GM19238 (cell line): ENCODE measurements around the gene OR7D2.
"Not testable (repeated sequence)": the region's sequence is repeated elsewhere in the genome, so short reads cannot be mapped to it uniquely, and the experiment has no call there.

Source experiments
- DNase-seq: peaks from one replicate; pipeline ENCODE4 v3.0.0; 2011; ENCODE audit warnings: low spot score; ENCODE audit not compliant: insufficient read length

OR7D2 gene

GRCh38 chr19:9178901-9179300 lies at the start of gene OR7D2:
Gene OR7D2, plus strand, starts transcription at chr19:9178979. Its CDS starts 6,803 bp downstream, at chr19:9185782.
- DNase-seq: no peak

DNA sequence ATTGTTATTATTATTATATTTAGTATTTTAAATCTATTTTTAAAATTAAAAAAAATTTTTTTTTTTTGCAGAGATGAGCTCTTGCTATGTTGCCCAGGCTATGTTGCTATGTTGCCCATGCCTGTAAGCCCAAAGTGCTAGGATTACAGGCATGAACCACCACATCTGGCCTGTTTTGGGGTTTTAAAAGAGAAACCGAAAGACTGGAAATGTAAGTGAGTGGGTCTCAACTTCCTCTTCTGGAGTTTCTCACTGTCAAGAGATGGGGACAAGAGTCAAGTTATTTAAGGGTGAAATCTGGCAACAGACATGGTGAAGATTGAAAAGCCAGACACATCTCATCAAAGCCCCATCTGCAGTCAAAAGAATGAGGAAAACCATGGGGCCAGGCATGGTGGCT lies 47.8 kb upstream of the OR7D2 start:
- DNase-seq: no peak

DNA sequence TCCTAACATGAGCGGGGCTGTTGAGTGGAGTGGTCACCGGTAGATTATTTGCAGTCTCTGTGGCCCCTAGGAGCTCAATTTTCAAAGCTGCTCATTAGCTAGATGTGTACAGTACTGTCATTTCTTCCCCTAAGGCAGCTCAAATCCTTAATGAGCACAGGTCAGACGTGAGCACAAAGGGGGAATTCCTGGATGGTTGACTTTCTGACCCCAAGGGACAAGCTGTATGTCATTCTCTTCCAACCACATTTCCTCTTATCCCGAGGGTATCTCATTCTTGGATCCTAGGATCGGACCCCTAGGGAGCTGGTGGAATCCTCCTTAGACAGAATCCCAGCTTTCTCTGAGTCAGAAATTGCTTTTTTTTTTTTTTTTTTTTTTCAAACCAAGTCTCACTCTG lies 46.4 kb upstream of the OR7D2 start:
- no peak for DNase-seq

DNA sequence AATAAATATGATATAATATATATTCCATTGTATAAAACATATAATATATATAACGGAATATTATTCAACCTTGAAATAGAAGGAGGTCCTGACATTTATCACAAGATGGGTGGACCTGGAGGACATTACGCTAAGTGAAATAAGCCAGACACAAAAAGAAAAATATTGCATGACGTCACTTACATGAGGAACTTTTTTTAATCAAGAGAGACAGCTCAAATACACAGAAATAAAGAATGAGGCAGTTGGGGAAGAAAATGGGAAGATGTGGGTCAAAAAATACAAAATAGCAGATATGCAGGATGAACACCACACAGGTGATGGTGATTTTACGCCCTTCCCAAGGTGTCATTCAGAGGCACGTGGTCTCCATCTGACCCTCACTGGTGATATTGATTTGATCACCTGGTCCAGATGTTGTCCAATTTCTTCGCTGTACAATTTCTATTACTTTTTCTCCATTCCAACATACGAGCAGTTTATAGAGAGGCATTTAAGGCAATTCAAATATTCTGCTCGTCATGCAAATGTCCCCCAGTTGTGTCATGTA lies 39.1 kb upstream of the OR7D2 start:
- no peak for DNase-seq

- peak; percentile 78 for DNase-seq
Measured at GRCh38 chr19:9140159-9140874, 38.5 kb upstream of the OR7D2 start, which contains the start of gene ZNF317. Gene ZNF317, plus strand, starts transcription at chr19:9140397. Its CDS starts 15,620 bp downstream, at chr19:9156017.

- no peak for DNase-seq
Measured at GRCh38 chr19:9144920-9145319, 33.9 kb upstream of the OR7D2 start.

DNA sequence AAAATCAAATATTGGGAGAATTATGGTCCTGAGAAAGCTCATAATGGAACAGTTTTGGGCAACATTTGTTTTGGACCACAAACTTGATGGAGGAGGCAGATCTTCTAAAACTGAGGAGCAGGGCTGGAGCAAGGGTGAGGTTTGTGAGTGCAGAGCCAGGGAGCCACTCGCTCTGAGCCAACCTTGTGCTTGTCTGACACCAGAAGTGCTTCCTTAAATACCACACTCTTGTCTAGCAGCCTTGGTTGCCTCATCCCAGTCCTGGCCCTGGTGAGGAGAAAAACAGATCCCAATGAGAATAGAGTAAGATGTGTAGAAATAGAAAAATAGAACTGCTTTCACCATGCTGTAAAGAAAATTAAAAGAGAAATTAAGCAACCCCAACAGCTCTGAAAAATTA lies 31.9 kb upstream of the OR7D2 start:
- no peak for DNase-seq

DNA sequence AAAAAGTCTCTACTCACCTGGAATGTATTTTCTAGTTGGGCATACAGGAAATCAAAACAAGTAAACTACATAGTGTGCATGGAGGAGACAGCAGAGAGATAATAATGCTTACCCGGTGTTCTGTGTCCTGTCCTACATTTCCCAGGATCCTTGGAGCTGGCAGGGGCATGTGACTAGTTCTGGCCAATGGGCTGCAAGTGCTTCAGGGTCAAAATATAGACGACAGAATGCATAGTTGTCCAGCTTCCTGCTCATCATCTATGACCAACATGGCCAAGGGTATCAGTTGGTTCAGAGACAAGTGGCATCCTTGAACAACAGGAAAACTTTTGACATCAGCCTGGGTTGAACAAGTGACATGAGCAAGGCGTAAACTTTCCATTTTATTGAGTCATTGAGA lies 30.1 kb upstream of the OR7D2 start:
- no peak for DNase-seq

DNA sequence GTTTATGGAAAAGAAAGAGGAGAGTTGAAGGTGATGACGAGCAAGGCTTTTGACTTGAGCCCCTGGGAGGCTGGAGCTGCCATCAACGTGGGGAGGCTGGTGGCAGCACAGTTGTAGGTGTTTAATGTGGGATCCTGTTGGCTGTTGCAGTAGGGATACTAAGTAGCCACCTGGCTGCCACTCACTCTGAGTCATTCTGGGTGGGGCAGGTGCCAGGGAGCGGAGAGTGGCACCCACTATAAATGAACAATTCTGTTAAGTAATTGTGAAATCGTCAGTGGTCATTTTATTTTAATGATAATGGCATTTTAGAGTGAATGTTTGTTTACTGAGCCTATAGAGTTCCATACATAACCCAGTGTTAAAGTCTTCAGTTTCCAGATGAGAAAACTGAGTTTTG lies 28.8 kb upstream of the OR7D2 start:
- no peak for DNase-seq

DNA sequence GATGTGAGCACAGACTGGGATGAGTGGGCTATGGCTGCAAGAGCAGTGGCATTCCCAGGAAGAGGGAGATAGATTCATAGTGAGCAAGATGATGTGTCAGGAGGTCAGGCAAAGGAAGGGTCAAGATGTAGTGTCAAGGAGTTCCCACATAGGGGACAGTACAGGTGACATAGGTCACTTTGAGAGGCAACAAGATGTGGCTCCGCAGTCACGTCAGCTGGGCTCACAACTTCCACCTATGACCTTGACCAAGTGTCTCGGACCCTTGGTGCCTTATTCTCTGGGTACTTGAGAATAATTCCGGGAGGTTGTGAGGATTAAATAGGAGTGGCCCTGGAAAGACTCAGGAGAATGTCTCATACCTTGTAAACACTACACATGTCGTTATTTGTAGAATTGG lies 28.1 kb upstream of the OR7D2 start:
- no peak for DNase-seq

- no peak for DNase-seq
Measured at GRCh38 chr19:9151367-9151766, 27.4 kb upstream of the OR7D2 start.

GRCh38 chr19:9155591-9155990 lies 23.2 kb upstream of the OR7D2 start:
- DNase-seq: no peak

- DNase-seq: no peak
Measured at GRCh38 chr19:9156304-9156703, 22.5 kb upstream of the OR7D2 start.

DNA sequence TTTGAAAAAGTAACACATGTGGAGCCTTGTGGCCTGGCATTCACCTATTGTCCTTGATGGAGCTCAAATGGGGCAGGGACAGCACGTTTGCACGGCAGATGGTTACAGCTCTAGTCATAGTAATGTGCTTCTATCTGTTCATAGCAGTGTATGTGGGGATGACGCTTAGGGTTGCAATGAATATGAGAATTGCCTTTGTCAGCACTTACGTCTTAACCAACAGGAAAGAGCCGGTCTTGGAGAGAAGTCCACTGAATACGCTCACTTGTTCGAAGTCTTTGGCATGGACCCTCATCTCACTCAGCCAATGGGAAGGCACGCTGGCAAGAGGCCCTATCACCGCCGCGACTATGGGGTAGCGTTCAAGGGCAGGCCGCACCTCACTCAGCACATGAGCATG lies 18.9 kb upstream of the OR7D2 start:
- DNase-seq: no peak

DNA sequence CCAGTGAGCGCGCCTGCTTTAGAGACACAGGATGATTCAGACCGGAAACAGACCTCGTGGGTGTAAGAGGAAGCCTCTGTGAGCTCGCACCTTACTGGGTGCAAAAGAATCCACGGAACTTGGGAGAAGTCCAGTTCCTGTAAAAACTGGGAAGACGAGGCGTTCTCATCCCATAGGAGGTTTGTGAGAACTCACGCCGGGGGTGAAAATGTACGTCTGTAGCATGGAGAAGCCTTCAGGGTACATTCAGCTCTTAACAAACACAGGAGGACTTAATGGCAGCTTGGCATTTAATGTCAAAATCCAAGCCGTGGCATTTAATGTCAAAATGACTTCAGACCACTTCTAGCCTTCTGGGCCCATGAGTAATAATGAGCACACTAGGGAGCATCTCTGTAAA lies 17.4 kb upstream of the OR7D2 start:
- no peak for DNase-seq

DNA sequence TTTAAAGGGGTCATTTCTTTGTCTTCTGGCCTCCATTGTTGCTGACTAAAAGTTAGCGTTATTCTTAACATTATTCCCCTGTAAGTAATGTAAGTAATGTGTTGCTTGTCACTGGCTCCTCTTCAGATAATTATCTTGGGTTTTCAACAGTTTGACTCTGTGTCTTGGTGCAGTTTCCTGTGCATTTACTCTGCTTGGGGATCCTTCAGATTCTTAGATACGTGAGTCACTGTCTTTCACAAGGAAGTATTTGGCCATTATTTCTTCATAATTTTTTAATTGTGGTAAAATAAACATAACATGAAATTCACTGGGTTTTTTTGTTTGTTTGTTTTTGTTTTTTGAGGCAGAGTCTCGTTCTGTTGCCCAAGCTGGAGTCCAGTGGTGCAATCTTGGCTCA lies 13.5 kb upstream of the OR7D2 start:
- DNase-seq: no peak

DNA sequence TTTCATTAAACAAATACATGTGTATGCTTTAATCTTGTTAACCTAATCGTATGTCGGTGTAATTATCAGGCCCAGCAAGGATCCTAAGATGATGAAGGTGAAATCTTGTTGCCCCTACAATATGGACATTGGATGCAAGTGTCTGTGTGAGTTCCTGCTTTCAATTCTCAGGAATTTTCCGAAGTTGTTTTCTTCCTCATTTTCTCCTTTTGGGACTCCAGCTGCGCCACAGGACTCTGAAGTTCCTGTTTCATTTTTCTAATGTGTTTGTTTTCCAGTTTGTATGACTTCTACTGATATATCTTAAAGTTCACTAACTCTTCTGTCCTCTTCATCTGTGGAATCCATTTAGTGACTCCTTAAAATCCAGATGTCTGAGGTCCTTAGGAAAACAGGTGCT lies 11.9 kb upstream of the OR7D2 start:
- no peak for DNase-seq

- no peak for DNase-seq
Measured at GRCh38 chr19:9171393-9171991, 7.3 kb upstream of the OR7D2 start.

- no peak for DNase-seq
Measured at GRCh38 chr19:9175326-9175725, 3.5 kb upstream of the OR7D2 start.

- DNase-seq: no peak
Measured at GRCh38 chr19:9183000-9183399, 4.2 kb downstream of the OR7D2 start.

GRCh38 chr19:9187191-9187590 lies 8.4 kb downstream of the OR7D2 start:
- no peak for DNase-seq

- DNase-seq: no peak
Measured at GRCh38 chr19:9189535-9189934, 10.8 kb downstream of the OR7D2 start.

- DNase-seq: not testable (repeated sequence)
Measured at GRCh38 chr19:9198044-9198443, 19.3 kb downstream of the OR7D2 start.
